HL-60 (cell line): ENCODE results near the gene HSPA6.
"Not testable (repeated sequence)": the region's sequence is repeated elsewhere in the genome, so short reads cannot be mapped to it uniquely, and the experiment has no call there.

Source experiments
- CTCF ChIP-seq: IDR thresholded peaks from one replicate; pipeline ENCODE4 v1.5.1; 2011; ENCODE audit warnings: low read length, control low read depth, inconsistent platforms; ENCODE audit not compliant: insufficient read depth
- GABPA ChIP-seq: IDR thresholded peaks from 2 replicates; pipeline ENCODE4 v1.6.1; 2012; ENCODE audit warnings: low read depth

- not testable (repeated sequence) for TF ChIP-seq CTCF, GABPA
Observed at GRCh38 chr1:161538925-161539479, 14.7 kb downstream of the HSPA6 start.
